Measurements from ENCODE around the gene FBN2.

- TF ChIP-seq CTCF (IDR thresholded peaks at IDR 0.05) (no peak), POLR2A (IDR thresholded peaks at IDR 0.05) (no peak)
These were observed 25.2 kb downstream of the FBN2 start for GRCh38 chr5:128512894-128513293.
